HepG2 (cell line): Measurements from ENCODE around the gene ZNF117. TPM values are rescaled to one million over a fixed set of nuclear protein-coding genes. Genes with fewer than 3 reads are reported as not detected.

ENCODE experiments used
- HOXD1 ChIP-seq: sonication (generic); formaldehyde crosslinking; IDR thresholded peaks from 2 replicates; pipeline ENCODE4 v1.5.0; 2020; ENCODE audit warnings: missing genetic modification reagents
- KDM3A ChIP-seq: IDR thresholded peaks from 2 replicates; pipeline ENCODE4 v1.6.1; 2018; ENCODE audit warnings: low read depth, missing compliant biosample characterization
- LCORL ChIP-seq, 2 experiments: fragments of 450-650 bp in 1 of 2; sonication (generic) in 1 of 2; formaldehyde crosslinking in 1 of 2; IDR thresholded peaks; 2 replicates each; pipeline versions ENCODE4 v1.5.0 to v1.6.1; 2017 to 2020; ENCODE audit warnings: antibody characterized with exemption in 1 of 2, missing genetic modification reagents in 1 of 2
- polyA plus RNA-seq, 8 experiments: library from polyadenylated mRNA; depleted of rRNA in 3 of 8; stranded (reverse) in 7 of 8; unstranded in 1 of 8; fragments of >200 nt; fragmentation: Illumina TruSeq in 4 of 8; extraction: Trizol in 4 of 8; gene quantifications; 2 replicates each; pipeline versions ENCODE4 v1.2.1 to v1.2.3, GENCODE V29; 2011 to 2016; ENCODE audit warnings: low read depth in 4 of 8, missing spikeins in 1 of 8, mixed read lengths in 1 of 8; ENCODE audit not compliant: insufficient read depth in 1 of 8
- total RNA-seq, 5 experiments: library from RNA; depleted of rRNA; stranded (reverse); fragments of >200 nt; fragmentation: Illumina TruSeq; extraction: Trizol; gene quantifications; 2 replicates each; pipeline ENCODE4 v1.2.3, GENCODE V29; 2016; ENCODE audit warnings: low read depth in 1 of 5
- TF ChIP-seq, protein P1 (sequence below): sonication (generic); formaldehyde crosslinking; IDR thresholded peaks from 2 replicates; pipeline ENCODE4 v1.5.1; 2020; ENCODE audit warnings: missing genetic modification reagents, mild to moderate bottlenecking, borderline replicate concordance
- TF ChIP-seq, protein P2 (sequence below): sonication (generic); formaldehyde crosslinking; IDR thresholded peaks from 2 replicates; pipeline ENCODE4 v1.5.1; 2020; ENCODE audit warnings: mild to moderate bottlenecking, missing genetic modification reagents, moderate library complexity
- TF ChIP-seq, protein P3 (sequence below): sonication (generic); formaldehyde crosslinking; IDR thresholded peaks from 2 replicates; pipeline ENCODE4 v1.4.0; 2020; ENCODE audit warnings: missing genetic modification reagents, borderline replicate concordance

ZNF117 gene
- total and polyA plus RNA-seq, 2 of the 13 experiments (the other 11 are each of a cell fraction or from before 2014, with no cell fraction given) = 6.6 to 20.0 TPM

DNA sequence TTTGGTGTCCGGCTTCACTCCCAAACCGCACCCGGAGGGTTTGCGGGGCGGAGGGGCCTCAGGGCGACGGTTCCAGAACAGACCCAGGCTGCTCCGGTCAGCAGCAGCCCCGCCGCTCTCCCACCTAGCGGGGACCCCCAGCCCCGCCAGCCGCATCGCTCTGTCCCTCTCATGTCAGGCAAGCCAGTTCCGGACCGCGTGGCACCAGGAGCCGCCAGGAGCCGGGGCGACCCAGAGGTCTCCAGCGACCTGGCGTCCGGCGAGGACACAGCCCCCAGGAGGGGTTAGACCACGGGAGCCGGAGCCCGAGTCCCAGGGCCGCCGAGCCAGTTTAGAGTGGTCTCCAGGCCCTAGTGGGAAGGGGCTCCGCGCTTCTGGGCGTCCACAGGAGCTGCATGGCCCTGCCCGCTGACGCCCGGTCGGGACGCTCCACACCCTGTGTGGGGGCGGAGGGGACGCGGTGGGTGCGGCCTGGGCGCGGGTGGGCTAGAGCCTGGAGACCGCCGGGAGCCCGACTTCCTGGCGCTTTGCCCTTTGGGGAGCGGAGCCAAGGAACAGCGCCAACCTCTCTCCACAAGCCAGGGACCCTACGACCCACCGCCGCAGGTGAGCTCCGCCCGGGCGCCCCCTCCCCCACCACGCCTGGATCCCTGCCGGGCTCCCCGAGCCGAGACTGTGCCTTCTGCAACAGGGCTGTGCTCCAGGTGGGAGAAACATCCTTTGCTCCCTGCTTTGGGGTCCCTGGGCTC, 43.4 kb downstream of the ZNF117 start (continued):
- TF ChIP-seq, protein P1, sequence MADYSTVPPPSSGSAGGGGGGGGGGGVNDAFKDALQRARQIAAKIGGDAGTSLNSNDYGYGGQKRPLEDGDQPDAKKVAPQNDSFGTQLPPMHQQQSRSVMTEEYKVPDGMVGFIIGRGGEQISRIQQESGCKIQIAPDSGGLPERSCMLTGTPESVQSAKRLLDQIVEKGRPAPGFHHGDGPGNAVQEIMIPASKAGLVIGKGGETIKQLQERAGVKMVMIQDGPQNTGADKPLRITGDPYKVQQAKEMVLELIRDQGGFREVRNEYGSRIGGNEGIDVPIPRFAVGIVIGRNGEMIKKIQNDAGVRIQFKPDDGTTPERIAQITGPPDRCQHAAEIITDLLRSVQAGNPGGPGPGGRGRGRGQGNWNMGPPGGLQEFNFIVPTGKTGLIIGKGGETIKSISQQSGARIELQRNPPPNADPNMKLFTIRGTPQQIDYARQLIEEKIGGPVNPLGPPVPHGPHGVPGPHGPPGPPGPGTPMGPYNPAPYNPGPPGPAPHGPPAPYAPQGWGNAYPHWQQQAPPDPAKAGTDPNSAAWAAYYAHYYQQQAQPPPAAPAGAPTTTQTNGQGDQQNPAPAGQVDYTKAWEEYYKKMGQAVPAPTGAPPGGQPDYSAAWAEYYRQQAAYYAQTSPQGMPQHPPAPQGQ (CRISPR knock-in tag) = no peak
- TF ChIP-seq LCORL (IDR thresholded peaks at IDR 0.05) = no peak
- TF ChIP-seq LCORL (CRISPR knock-in tag; IDR thresholded peaks at IDR 0.05) = peak; percentile 47; the same call in 1 of the 2 replicates
- TF ChIP-seq, protein P2, sequence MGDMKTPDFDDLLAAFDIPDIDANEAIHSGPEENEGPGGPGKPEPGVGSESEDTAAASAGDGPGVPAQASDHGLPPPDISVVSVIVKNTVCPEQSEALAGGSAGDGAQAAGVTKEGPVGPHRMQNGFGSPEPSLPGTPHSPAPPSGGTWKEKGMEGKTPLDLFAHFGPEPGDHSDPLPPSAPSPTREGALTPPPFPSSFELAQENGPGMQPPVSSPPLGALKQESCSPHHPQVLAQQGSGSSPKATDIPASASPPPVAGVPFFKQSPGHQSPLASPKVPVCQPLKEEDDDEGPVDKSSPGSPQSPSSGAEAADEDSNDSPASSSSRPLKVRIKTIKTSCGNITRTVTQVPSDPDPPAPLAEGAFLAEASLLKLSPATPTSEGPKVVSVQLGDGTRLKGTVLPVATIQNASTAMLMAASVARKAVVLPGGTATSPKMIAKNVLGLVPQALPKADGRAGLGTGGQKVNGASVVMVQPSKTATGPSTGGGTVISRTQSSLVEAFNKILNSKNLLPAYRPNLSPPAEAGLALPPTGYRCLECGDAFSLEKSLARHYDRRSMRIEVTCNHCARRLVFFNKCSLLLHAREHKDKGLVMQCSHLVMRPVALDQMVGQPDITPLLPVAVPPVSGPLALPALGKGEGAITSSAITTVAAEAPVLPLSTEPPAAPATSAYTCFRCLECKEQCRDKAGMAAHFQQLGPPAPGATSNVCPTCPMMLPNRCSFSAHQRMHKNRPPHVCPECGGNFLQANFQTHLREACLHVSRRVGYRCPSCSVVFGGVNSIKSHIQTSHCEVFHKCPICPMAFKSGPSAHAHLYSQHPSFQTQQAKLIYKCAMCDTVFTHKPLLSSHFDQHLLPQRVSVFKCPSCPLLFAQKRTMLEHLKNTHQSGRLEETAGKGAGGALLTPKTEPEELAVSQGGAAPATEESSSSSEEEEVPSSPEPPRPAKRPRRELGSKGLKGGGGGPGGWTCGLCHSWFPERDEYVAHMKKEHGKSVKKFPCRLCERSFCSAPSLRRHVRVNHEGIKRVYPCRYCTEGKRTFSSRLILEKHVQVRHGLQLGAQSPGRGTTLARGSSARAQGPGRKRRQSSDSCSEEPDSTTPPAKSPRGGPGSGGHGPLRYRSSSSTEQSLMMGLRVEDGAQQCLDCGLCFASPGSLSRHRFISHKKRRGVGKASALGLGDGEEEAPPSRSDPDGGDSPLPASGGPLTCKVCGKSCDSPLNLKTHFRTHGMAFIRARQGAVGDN (CRISPR knock-in tag) = peak; percentile 94
- TF ChIP-seq KDM3A (CRISPR knock-in tag) = 0 out of 2 replicates have a peak, but pooled peaks have one; percentile 16
- peak; percentile 25; the same call in 1 of the 2 replicates for TF ChIP-seq HOXD1 (CRISPR knock-in tag)
- TF ChIP-seq, protein P3, sequence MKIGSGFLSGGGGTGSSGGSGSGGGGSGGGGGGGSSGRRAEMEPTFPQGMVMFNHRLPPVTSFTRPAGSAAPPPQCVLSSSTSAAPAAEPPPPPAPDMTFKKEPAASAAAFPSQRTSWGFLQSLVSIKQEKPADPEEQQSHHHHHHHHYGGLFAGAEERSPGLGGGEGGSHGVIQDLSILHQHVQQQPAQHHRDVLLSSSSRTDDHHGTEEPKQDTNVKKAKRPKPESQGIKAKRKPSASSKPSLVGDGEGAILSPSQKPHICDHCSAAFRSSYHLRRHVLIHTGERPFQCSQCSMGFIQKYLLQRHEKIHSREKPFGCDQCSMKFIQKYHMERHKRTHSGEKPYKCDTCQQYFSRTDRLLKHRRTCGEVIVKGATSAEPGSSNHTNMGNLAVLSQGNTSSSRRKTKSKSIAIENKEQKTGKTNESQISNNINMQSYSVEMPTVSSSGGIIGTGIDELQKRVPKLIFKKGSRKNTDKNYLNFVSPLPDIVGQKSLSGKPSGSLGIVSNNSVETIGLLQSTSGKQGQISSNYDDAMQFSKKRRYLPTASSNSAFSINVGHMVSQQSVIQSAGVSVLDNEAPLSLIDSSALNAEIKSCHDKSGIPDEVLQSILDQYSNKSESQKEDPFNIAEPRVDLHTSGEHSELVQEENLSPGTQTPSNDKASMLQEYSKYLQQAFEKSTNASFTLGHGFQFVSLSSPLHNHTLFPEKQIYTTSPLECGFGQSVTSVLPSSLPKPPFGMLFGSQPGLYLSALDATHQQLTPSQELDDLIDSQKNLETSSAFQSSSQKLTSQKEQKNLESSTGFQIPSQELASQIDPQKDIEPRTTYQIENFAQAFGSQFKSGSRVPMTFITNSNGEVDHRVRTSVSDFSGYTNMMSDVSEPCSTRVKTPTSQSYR (CRISPR knock-in tag) = peak; percentile 80; the same call in 1 of the 2 replicates
